Nephron (organoid): ENCODE data around the gene SLC44A1.

Source experiments
- H3K27ac Mint-ChIP-seq, 3 experiments: 2 replicates each; pipeline ENCODE4 v1.8.0; 2020; ENCODE audit warnings: mixed read lengths in 3 of 3, mild to moderate bottlenecking in 2 of 3, moderate library complexity in 1 of 3
- H3K27me3 Mint-ChIP-seq: 2 replicates; pipeline ENCODE4 v1.8.0; 2021; ENCODE audit warnings: low read depth, mild to moderate bottlenecking, moderate library complexity, mixed read lengths
- H3K36me3 Mint-ChIP-seq: 2 replicates; pipeline ENCODE4 v1.8.0; 2020; ENCODE audit warnings: low read depth, mixed read lengths
- H3K4me1 Mint-ChIP-seq: 2 replicates; pipeline ENCODE4 v1.8.0; 2020; ENCODE audit warnings: mixed read lengths
- H3K4me3 Mint-ChIP-seq, 3 experiments: 2 replicates each; pipeline ENCODE4 v1.8.0; 2020; ENCODE audit warnings: mild to moderate bottlenecking in 3 of 3, mixed read lengths in 3 of 3, moderate library complexity in 2 of 3
- H3K9me3 Mint-ChIP-seq: 2 replicates; pipeline ENCODE4 v1.8.0; 2020; ENCODE audit warnings: mixed read lengths
- TF ChIP-seq, protein P1 (sequence below), 3 experiments: fragments of 200-600 bp; sonication (generic); IDR thresholded peaks; one replicate each; pipeline ENCODE4 v1.5.0; 2021; ENCODE audit warnings: antibody characterized with exemption in 3 of 3; ENCODE audit not compliant: unreplicated experiment in 3 of 3

Gene SLC44A1

DNA sequence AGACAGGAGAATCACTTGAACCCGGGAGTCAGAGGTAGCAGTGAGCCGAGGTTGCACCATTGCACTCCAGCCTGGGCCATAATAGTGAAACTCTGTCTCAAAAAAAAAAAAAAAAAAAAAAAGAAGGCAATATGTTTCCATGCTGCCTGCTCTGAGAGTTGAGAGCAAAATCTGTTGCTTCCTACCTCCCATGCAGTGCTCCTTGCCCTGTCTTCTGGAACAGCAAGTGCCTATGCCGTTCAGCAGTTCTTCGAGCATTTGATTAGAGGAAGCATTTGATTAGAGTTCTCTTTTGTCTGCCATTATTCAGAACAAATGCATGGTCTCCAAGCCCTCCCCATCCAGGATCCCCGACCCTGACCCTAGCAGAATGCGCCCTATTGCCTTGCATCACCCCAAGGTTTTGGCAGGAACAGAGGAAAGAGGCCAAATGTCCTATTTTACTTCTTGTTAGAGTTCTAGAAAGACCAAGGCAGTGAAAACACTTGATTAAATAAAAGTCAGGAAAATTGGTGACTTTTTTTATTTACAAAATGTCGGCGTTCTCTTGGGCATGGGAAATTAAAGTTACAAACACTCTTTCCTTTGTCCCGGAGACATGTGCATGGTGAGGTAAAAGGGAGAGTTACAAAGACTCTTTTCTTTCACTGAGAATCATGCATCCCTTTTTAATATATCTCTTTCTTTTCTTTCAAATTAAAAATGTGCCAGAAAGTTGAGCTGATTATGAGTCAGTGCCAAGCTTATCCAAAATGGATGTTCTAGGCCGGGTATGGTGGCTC lies 175.6 kb downstream of the SLC44A1 start:
- H3K27me3 Mint-ChIP-seq: no peaks in the 10 kb centered on the region
- H3K9me3 Mint-ChIP-seq: no peaks in the 10 kb centered on the region
- H3K27ac Mint-ChIP-seq: no peak overlapping the region
- TF ChIP-seq, protein P1, sequence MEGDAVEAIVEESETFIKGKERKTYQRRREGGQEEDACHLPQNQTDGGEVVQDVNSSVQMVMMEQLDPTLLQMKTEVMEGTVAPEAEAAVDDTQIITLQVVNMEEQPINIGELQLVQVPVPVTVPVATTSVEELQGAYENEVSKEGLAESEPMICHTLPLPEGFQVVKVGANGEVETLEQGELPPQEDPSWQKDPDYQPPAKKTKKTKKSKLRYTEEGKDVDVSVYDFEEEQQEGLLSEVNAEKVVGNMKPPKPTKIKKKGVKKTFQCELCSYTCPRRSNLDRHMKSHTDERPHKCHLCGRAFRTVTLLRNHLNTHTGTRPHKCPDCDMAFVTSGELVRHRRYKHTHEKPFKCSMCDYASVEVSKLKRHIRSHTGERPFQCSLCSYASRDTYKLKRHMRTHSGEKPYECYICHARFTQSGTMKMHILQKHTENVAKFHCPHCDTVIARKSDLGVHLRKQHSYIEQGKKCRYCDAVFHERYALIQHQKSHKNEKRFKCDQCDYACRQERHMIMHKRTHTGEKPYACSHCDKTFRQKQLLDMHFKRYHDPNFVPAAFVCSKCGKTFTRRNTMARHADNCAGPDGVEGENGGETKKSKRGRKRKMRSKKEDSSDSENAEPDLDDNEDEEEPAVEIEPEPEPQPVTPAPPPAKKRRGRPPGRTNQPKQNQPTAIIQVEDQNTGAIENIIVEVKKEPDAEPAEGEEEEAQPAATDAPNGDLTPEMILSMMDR (IDR thresholded peaks at IDR 0.05; ENCODE audit: unreplicated experiment in 3 of 3): no peak
- no peaks in the 10 kb centered on the region for H3K36me3 Mint-ChIP-seq
- peaks cover 5% of the 10 kb centered on the region for H3K4me1 Mint-ChIP-seq
- H3K4me3 Mint-ChIP-seq: no peak overlapping the region

DNA sequence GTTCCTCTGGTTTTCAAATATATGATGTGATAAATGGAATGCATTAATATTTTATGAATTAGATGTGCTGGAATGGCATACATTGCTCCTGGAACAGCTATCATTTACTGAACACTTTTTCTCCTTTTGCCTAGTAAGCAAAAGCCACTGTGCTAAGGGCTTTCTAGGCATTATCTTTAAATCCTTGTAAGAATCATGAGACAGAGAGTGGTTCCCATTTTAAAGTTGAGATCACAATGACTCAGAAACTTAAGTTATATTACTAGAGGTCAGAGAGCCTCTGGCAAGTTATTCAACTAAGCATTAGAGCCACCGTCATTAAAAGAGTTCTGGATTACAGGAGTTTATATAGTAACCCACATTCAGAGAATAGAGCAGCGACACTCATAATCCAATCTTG lies 176.7 kb downstream of the SLC44A1 start:
- Mint-ChIP-seq H3K9me3 (no peaks in the 10 kb centered on the region), H3K27ac (no peak overlapping the region), H3K4me1 (no peaks in the 10 kb centered on the region), H3K27me3 (no peaks in the 10 kb centered on the region), H3K4me3 (no peak overlapping the region), H3K36me3 (no peaks in the 10 kb centered on the region)
- TF ChIP-seq, protein P1 (IDR thresholded peaks at IDR 0.05; ENCODE audit: unreplicated experiment in 3 of 3): no peak

DNA sequence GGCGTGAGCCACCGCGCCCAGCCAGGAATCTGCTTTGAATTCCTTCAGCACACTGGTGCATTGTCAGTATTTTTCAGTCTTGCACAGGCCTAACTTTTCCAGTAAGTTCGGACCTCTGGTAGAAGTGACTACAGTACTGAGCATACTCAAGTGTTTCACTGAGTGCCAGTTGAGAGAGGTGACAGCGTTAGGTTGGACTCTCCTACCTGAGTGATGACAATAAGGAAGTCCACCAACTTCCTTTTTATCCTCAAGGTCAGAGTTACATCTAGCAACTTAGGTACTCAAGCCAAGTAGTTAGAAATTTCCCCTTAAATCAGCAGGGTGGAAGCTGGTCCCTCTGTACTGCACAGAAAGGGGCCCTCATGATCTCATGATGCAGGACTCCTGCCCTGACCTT lies 177.4 kb downstream of the SLC44A1 start:
- no peaks in the 10 kb centered on the region for H3K4me1 Mint-ChIP-seq
- H3K27me3 Mint-ChIP-seq: no peaks in the 10 kb centered on the region
- H3K36me3 Mint-ChIP-seq: no peaks in the 10 kb centered on the region
- no peak overlapping the region for H3K4me3 Mint-ChIP-seq
- H3K27ac Mint-ChIP-seq: no peak overlapping the region
- H3K9me3 Mint-ChIP-seq: no peaks in the 10 kb centered on the region
- TF ChIP-seq, protein P1 (IDR thresholded peaks at IDR 0.05; ENCODE audit: unreplicated experiment in 3 of 3): no peak

DNA sequence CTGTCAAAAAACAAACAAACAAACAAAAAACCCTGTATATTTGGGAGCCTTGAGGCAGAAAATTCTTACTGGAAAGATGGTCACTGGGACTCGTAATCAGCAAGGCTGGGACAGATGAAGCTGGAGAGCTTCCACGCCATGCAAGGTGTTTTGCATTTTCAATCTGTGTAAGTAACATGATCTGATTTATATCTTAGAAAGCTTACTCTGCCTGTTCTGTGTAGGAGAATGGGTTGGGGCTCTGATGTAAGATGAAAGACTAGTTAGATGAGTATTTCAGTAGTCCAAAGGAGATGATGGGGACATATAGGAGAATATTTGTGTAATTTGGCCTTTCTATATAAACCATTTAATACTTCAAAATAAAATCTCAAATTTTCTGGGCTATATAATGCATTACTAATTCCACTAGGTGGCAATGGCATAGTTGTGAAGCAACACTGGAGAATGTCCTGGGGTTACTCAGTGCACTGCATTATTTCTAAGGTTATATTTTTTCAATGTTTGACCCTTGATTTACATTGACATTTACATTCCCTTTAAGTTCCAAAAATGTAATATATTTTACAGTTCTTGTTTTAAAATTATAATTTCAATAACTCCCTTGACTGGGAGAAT lies 181.5 kb downstream of the SLC44A1 start:
- Mint-ChIP-seq H3K36me3 (no peaks in the 10 kb centered on the region), H3K4me3 (no peak overlapping the region), H3K27ac (no peak overlapping the region), H3K9me3 (no peaks in the 10 kb centered on the region), H3K27me3 (no peaks in the 10 kb centered on the region), H3K4me1 (no peaks in the 10 kb centered on the region)
- TF ChIP-seq, protein P1 (IDR thresholded peaks at IDR 0.05; ENCODE audit: unreplicated experiment in 3 of 3): peak; percentile 47 to 66 (median 53)

DNA sequence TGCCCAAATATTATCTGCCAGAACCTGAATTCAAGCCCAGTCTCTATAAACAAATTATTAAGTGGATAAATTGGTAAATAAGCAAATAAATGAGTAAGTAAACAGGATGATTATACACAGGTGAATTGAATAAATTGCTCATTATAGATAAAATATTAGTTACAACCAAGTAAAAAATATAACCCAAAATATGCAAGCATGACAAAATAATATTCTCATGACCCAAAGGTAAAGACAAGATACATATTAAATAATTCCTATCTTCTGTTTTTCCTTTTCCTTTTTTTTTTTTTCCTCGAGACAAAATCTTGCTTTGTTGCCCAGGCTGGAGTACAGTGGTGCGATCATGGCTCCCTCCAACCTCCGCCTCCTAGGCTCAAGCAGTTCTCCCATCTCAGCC lies 182.2 kb downstream of the SLC44A1 start:
- Mint-ChIP-seq H3K4me3 (no peak overlapping the region), H3K9me3 (no peaks in the 10 kb centered on the region), H3K27me3 (no peaks in the 10 kb centered on the region), H3K36me3 (no peaks in the 10 kb centered on the region), H3K27ac (no peak overlapping the region), H3K4me1 (no peaks in the 10 kb centered on the region)
- TF ChIP-seq, protein P1 (IDR thresholded peaks at IDR 0.05; ENCODE audit: unreplicated experiment in 3 of 3): no peak
